Gastrocnemius medialis (tissue), 4 donors: ENCODE measurements around the gene C3orf33. TPM values are rescaled to one million over a fixed set of nuclear protein-coding genes. Genes with fewer than 3 reads are reported as not detected.
"Not testable (repeated sequence)": the region's sequence is repeated elsewhere in the genome, so short reads cannot be mapped to it uniquely, and the experiment has no call there.

Source experiments
- ATAC-seq, 2 donors: fragments of 150-250 bp; one replicate each; pipeline ENCODE4 v1.9.1; 2016
- DNase-seq, 2 donors: peaks; one replicate each; pipeline ENCODE4 v3.0.0-alpha.2; 2019
- H3K27ac ChIP-seq, 4 donors: fragments of 200-600 bp; sonication (generic); 1 replicate in 1 of 4; 2 replicates in 3 of 4; pipeline ENCODE4 v1.5.1; 2016 to 2018; ENCODE audit warnings: mild to moderate bottlenecking in 2 of 4, moderate library complexity in 1 of 4
- H3K27me3 ChIP-seq, 3 donors: fragments of 200-600 bp; sonication (generic) in 2 of 3; 1 replicate in 1 of 3; 2 replicates in 2 of 3; pipeline versions ENCODE4 v1.5.1 to v1.6.0; 2016 to 2019; ENCODE audit warnings: mild to moderate bottlenecking in 1 of 3, moderate library complexity in 1 of 3
- H3K36me3 ChIP-seq, 2 donors: fragments of 200-600 bp; sonication (generic) in 1 of 2; one replicate each; pipeline ENCODE4 v1.5.1; 2017 to 2018
- H3K4me1 ChIP-seq, 2 donors: fragments of 200-600 bp; sonication (generic) in 1 of 2; one replicate each; pipeline ENCODE4 v1.5.1; 2016 to 2017; ENCODE audit warnings: mild to moderate bottlenecking in 2 of 2
- H3K4me3 ChIP-seq, 4 donors: fragments of 200-600 bp; sonication (generic) in 3 of 4; 1 replicate in 1 of 4; 2 replicates in 3 of 4; pipeline ENCODE4 v1.5.1; 2016 to 2019; ENCODE audit warnings: mild to moderate bottlenecking in 2 of 4
- H3K9me3 ChIP-seq, 3 donors: fragments of 200-600 bp; sonication (generic) in 2 of 3; 1 replicate in 1 of 3; 2 replicates in 2 of 3; pipeline ENCODE4 v1.5.1; 2016 to 2019
- POLR2A ChIP-seq, 2 donors: fragments of 450-650 bp; IDR thresholded peaks; one replicate each; pipeline ENCODE4 v1.6.1; 2017; ENCODE audit warnings: antibody characterized with exemption in 2 of 2, mild to moderate bottlenecking in 2 of 2, moderate library complexity in 2 of 2
- in situ Hi-C, 4 donors: fragments of 200-750 bp; cut with MboI; loops; one replicate each; pipeline versions ENCODE4 v1.15.0 to v1.8.0; 2017; ENCODE audit warnings: low sequenced_read_pairs in 4 of 4
- intact Hi-C: fragments of 100-400 bp; cut with DNase I; formaldehyde crosslinking; loops from one replicate; pipeline ENCODE4 v1.15.1; 2023; ENCODE audit warnings: low total_unique reads
- total RNA-seq, 4 donors: library from RNA; depleted of rRNA; stranded (reverse); fragments of >200 nt; gene quantifications; one replicate each; pipeline versions ENCODE4 v1.1.0 to v1.2.3, GENCODE V29; 2016
- TF ChIP-seq, protein P1 (sequence below), 5 experiments: fragments of 450-650 bp in 3 of 5; fragments of 200-600 bp in 2 of 5; sonication (generic) in 2 of 5; IDR thresholded peaks in 4 of 5; conservative IDR thresholded peaks in 1 of 5; 1 replicate in 4 of 5; 2 replicates in 1 of 5; pipeline ENCODE4 v1.5.1; 2016 to 2019; ENCODE audit warnings: antibody characterized with exemption in 5 of 5, mild to moderate bottlenecking in 3 of 5, moderate library complexity in 3 of 5

The C3orf33 gene
- total RNA-seq, 4 donors from 2014 or later: 1.4 to 6.1 (median 3.9) TPM

DNA sequence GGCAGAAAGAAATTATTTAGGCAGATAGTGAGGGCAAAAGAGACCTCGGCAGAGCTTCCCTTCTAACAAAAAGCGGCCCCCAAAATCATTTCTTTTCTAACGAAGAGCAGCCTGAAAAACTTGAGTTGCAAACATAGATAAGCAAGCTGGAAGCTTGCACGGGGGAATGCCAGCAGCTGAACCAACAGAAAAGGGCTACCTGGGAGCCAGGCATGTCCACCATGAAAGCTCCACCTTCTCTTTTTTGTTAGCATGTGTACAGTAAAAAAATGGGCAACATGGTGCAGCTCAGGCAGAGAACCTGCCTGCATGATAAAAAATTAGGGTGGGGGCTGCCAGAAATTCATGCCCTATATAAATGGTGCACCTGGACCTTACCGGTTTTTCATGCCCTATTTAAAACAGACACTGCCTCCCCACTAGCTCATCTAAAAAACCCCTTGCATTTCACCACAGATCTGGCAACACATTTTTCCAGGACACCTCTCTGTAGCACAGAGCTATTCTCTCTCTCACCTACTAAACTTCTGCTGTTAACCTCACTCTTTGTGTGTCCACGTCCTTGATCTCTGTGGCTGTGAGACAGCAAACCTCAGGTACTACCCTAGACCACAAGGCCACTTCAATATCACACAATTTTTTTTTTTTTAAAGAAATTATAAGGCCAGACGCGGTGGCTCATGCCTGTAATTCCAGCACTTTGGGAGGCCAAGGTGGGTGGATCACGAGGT is 29.4 kb upstream of the C3orf33 start:
- ATAC-seq (no peak), DNase-seq (no peak)
- TF ChIP-seq, protein P1, sequence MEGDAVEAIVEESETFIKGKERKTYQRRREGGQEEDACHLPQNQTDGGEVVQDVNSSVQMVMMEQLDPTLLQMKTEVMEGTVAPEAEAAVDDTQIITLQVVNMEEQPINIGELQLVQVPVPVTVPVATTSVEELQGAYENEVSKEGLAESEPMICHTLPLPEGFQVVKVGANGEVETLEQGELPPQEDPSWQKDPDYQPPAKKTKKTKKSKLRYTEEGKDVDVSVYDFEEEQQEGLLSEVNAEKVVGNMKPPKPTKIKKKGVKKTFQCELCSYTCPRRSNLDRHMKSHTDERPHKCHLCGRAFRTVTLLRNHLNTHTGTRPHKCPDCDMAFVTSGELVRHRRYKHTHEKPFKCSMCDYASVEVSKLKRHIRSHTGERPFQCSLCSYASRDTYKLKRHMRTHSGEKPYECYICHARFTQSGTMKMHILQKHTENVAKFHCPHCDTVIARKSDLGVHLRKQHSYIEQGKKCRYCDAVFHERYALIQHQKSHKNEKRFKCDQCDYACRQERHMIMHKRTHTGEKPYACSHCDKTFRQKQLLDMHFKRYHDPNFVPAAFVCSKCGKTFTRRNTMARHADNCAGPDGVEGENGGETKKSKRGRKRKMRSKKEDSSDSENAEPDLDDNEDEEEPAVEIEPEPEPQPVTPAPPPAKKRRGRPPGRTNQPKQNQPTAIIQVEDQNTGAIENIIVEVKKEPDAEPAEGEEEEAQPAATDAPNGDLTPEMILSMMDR (IDR thresholded peaks at IDR 0.05 in 4 of 5, conservative IDR thresholded peaks at IDR 0.05 in 1 of 5): no peak
- no peak for TF ChIP-seq POLR2A (IDR thresholded peaks at IDR 0.05)
- H3K4me1 ChIP-seq: no peaks in the 10 kb centered on the region
- H3K36me3 ChIP-seq: peaks cover 0 to 6% of the 10 kb centered on the region in 2 donors
- intact Hi-C loops (no loop called here), in situ Hi-C loops (no loop called here)
- no peaks in the 10 kb centered on the region for H3K9me3 ChIP-seq
- no peaks in the 10 kb centered on the region for H3K27me3 ChIP-seq
- no peak overlapping the region for H3K4me3 ChIP-seq
- H3K27ac ChIP-seq: no peak overlapping the region

DNA sequence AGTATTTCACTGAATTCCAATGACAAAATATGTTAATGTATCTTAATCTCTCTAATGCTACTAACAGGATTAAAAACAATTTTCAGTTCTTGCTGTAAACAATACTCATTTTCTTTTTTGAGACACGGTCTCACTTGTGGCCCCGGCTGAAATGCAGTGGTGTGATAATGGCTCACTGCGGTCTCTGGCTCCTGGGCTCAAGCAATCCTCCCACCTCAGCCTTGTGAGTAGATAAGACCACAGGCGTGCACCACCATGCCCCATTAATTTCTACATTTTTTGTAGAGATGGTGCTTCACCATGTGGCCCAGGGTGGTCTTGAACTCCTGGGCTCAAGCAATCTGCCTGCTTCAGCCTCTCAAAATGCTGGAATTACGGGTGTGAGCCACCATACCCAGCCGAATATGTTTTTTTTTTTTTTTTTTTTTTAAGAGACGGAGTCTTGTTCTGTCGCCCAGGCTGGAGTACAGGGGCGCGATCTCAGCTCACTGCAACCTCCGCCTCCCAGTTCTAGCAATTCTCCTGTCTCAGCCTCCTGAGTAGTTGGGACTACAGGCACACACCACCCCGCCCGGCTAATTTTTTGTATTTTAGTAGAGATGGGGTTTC is 22.5 kb upstream of the C3orf33 start:
- in situ Hi-C loops, intact Hi-C loops, DNase-seq: not testable (repeated sequence)

DNA sequence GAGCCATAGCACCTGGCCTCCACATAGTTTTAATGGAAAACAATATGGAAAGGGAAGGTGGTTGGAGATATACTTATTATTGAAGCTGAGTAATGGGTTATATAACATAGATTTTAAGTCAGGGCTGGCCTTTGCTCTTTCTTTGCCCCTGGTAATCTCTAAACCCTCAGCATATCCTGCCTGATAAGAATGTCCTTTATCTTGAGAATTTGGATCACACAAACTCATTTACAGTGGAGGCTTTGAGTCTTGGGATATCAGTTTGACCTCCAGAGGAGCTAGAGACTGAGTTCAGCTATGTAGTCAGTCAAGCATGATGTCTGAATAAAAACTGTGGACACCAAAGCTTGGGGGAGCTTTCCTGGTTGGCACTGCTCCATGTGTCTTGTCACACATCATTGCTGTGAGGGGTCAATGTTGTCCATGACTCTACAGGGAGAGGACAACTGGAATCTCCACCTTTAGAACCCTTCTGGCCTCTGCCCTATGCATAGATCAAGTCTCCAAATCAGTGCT is 9.0 kb upstream of the C3orf33 start:
- TF ChIP-seq, protein P1 (IDR thresholded peaks at IDR 0.05 in 4 of 5, conservative IDR thresholded peaks at IDR 0.05 in 1 of 5): no peak
- TF ChIP-seq POLR2A (IDR thresholded peaks at IDR 0.05): no peak
- no peak overlapping the region for H3K27ac ChIP-seq
- H3K9me3 ChIP-seq: no peaks in the 10 kb centered on the region
- intact Hi-C loops (no loop called here), in situ Hi-C loops (no loop called here)
- ATAC-seq (no peak), DNase-seq (no peak)
- H3K27me3 ChIP-seq: no peaks in the 10 kb centered on the region
- no peak overlapping the region for H3K4me3 ChIP-seq
- no peaks in the 10 kb centered on the region for H3K4me1 ChIP-seq
- no peaks in the 10 kb centered on the region for H3K36me3 ChIP-seq

More for the DNA sequence above, 22.5 kb upstream of the C3orf33 start:
- not testable (repeated sequence) for H3K9me3 ChIP-seq, ATAC-seq, H3K27me3 ChIP-seq, H3K27ac ChIP-seq, H3K4me1 ChIP-seq, H3K4me3 ChIP-seq
- H3K36me3 ChIP-seq: peaks cover 0 to 16% of the 10 kb centered on the region in 2 donors

DNA sequence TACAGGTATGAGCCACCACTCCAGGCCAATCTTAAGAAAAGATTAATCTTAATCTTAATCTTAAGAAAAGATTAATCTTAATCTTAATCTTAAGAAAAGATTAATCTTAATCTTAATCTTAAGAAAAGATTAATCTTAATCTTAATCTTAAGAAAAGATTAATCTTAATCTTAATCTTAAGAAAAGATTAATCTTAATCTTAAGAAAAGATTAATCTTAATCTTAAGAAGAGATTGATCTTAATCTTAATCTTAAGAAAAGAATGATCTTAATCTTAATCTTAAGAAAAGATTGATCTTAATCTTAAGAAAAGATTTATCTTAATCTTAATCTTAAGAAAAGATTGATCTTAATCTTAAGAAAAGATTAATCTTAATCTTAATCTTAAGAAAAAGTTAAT is 7.1 kb upstream of the C3orf33 start:
- H3K27me3 ChIP-seq, DNase-seq, ATAC-seq, intact Hi-C loops, H3K27ac ChIP-seq, H3K4me3 ChIP-seq, H3K36me3 ChIP-seq, H3K4me1 ChIP-seq, H3K9me3 ChIP-seq, in situ Hi-C loops: not testable (repeated sequence)

DNA sequence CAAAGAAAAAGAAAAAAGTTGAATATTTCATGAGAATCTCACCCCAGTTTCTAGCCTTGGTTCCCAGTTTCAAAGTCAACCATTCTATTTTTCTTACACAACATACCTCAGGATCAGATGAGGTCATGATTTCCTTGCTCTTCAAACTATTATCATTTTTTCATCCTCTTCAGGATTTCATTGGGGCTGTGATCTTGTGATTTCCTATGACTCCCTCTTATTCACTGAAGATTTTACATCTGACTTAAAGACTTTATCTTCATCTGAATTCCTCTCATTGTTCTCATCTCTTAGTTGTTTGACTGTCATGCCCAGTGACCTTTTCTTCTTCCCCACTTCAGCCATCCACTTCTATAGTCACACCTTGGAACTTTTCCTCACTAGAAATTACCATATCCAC is 3.1 kb upstream of the C3orf33 start:
- no peak for DNase-seq

More for the DNA sequence above, 3.1 kb upstream of the C3orf33 start:
- Histone ChIP-seq H3K27me3 (no peaks in the 10 kb centered on the region), H3K4me3 (no peak overlapping the region), H3K4me1 (no peaks in the 10 kb centered on the region), H3K36me3 (no peaks in the 10 kb centered on the region), H3K27ac (no peak overlapping the region), H3K9me3 (no peaks in the 10 kb centered on the region)
- TF ChIP-seq, protein P1 (IDR thresholded peaks at IDR 0.05 in 4 of 5, conservative IDR thresholded peaks at IDR 0.05 in 1 of 5): no peak
- TF ChIP-seq POLR2A (IDR thresholded peaks at IDR 0.05): no peak
- in situ Hi-C loops (loop anchor here in 2 of 4 donors (10.0 kb wide), 1 partner anchor 56 kb away; no protein-coding TSS in a partner anchor), intact Hi-C loops (loop anchor here (5.0 kb wide), 1 partner anchor 43 kb away; the partner anchor contains the start of gene SLC33A1)
- ATAC-seq: no peak
